HK-2 (cell line): ENCODE results near the gene APP.

ENCODE experiments used
- DNase-seq: peaks from one replicate; pipeline ENCODE4 v3.0.0-alpha.2; 2018; ENCODE audit not compliant: unreplicated experiment

APP gene

GRCh38 chr21:25977068-25977611, 193.4 kb downstream of the APP start:
- DNase-seq: no peak

GRCh38 chr21:25974964-25975363, 195.6 kb downstream of the APP start:
- DNase-seq: no peak

- no peak for DNase-seq
Observed at GRCh38 chr21:25970254-25970930, 200.2 kb downstream of the APP start.

GRCh38 chr21:25967901-25968438, 202.6 kb downstream of the APP start:
- no peak for DNase-seq

- DNase-seq: no peak
Observed at GRCh38 chr21:25967181-25967900, 203.2 kb downstream of the APP start.

GRCh38 chr21:25965951-25966707, 204.4 kb downstream of the APP start:
- DNase-seq: no peak

GRCh38 chr21:25964926-25965325, 205.6 kb downstream of the APP start:
- DNase-seq: no peak

- DNase-seq: no peak
Observed at GRCh38 chr21:25964015-25964414, 206.6 kb downstream of the APP start.

- DNase-seq: no peak
Observed at GRCh38 chr21:25963181-25963580, 207.4 kb downstream of the APP start.

GRCh38 chr21:25961042-25961441, 209.5 kb downstream of the APP start:
- no peak for DNase-seq

GRCh38 chr21:25960402-25960801, 210.2 kb downstream of the APP start:
- no peak for DNase-seq

- DNase-seq: no peak
Observed at GRCh38 chr21:25959799-25960198, 210.8 kb downstream of the APP start.

- no peak for DNase-seq
Observed at GRCh38 chr21:25956993-25957714, 213.4 kb downstream of the APP start.

- DNase-seq: no peak
Observed at GRCh38 chr21:25955646-25956045, 214.9 kb downstream of the APP start.

GRCh38 chr21:25953659-25954058, 216.9 kb downstream of the APP start:
- no peak for DNase-seq

- no peak for DNase-seq
Observed at GRCh38 chr21:25953196-25953595, 217.4 kb downstream of the APP start.

- no peak for DNase-seq
Observed at GRCh38 chr21:25952306-25952705, 218.3 kb downstream of the APP start.

- no peak for DNase-seq
Observed at GRCh38 chr21:25949701-25950100, 220.9 kb downstream of the APP start.

- DNase-seq: no peak
Observed at GRCh38 chr21:25944672-25945213, 225.8 kb downstream of the APP start.

- no peak for DNase-seq
Observed at GRCh38 chr21:25944082-25944481, 226.5 kb downstream of the APP start.

- no peak for DNase-seq
Observed at GRCh38 chr21:25942135-25942534, 228.4 kb downstream of the APP start.
